SK-N-SH treated with all-trans-retinoic acid at 6 μM for 48 hours (cell line): ENCODE results near the gene PLD2.

ENCODE experiments used
- ARNTL ChIP-seq: fragments of 450-650 bp; formaldehyde crosslinking; IDR thresholded peaks from 2 replicates; pipeline ENCODE4 v1.5.0; 2020; ENCODE audit warnings: low read depth, mild to moderate bottlenecking, moderate library complexity, borderline replicate concordance
- BACH2 ChIP-seq: fragments of 250-450 bp; sonication (Bioruptor Pico); IDR thresholded peaks from 2 replicates; pipeline ENCODE4 v1.9.0; 2021; ENCODE audit warnings: mild to moderate bottlenecking, borderline replicate concordance
- PPARA ChIP-seq: fragments of 250-450 bp; sonication (Bioruptor Pico); IDR thresholded peaks from 2 replicates; pipeline ENCODE4 v1.5.0; 2020; ENCODE audit warnings: mild to moderate bottlenecking, borderline replicate concordance
- RARB ChIP-seq: fragments of 250-450 bp; sonication (Bioruptor Pico); IDR thresholded peaks from 2 replicates; pipeline ENCODE4 v1.8.0; 2021; ENCODE audit warnings: mild to moderate bottlenecking, moderate library complexity
- SNAI2 ChIP-seq: fragments of 250-450 bp; sonication (Bioruptor Pico); IDR thresholded peaks from 2 replicates; pipeline ENCODE4 v1.5.0; 2020; ENCODE audit warnings: mild to moderate bottlenecking, moderate library complexity
- ZFP3 ChIP-seq: fragments of 250-450 bp; sonication (Bioruptor Pico); IDR thresholded peaks from 2 replicates; pipeline ENCODE4 v1.5.0; 2020; ENCODE audit warnings: mild to moderate bottlenecking, moderate library complexity
- ZFP30 ChIP-seq: fragments of 450-650 bp; formaldehyde crosslinking; IDR thresholded peaks from 2 replicates; pipeline ENCODE4 v1.5.0; 2022; ENCODE audit warnings: mild to moderate bottlenecking, moderate library complexity
- ZNF8 ChIP-seq: fragments of 450-650 bp; formaldehyde crosslinking; IDR thresholded peaks from 2 replicates; pipeline ENCODE4 v1.5.0; 2020; ENCODE audit warnings: mild to moderate bottlenecking, moderate library complexity

DNA sequence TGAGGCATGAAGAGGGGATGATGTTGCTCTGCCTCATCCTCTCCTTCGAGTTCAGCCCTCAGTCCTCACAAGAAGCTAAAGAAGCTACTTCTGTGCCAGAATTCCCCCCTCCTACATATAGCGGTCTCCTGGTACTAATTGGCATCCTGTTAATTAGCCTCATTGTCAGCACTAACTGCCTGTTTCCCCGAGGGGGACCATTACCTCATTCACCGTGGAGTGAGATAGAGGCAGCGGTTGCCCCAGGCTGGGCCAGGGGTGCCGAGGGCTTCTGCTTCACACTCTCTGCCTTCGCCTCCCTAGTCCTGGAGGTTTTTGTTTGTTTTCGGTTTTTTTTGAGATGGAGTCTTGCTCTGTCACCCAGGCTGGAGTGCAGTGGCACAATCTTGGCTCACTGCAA lies 20.4 kb downstream of the PLD2 start:
- no peak for TF ChIP-seq ARNTL (CRISPR knock-in tag)
- TF ChIP-seq ZNF8 (CRISPR knock-in tag): no peak
- TF ChIP-seq ZFP30 (CRISPR knock-in tag): no peak
- TF ChIP-seq PPARA (CRISPR knock-in tag): no peak
- no peak for TF ChIP-seq RARB
- TF ChIP-seq BACH2 (CRISPR knock-in tag): no peak
- TF ChIP-seq ZFP3 (CRISPR knock-in tag): no peak
- TF ChIP-seq SNAI2 (CRISPR knock-in tag): no peak
